ENCODE measurements around the gene FLT4.
"Not testable (repeated sequence)": the region's sequence is repeated elsewhere in the genome, so short reads cannot be mapped to it uniquely, and the experiment has no call there.

- TF ChIP-seq, protein P1, sequence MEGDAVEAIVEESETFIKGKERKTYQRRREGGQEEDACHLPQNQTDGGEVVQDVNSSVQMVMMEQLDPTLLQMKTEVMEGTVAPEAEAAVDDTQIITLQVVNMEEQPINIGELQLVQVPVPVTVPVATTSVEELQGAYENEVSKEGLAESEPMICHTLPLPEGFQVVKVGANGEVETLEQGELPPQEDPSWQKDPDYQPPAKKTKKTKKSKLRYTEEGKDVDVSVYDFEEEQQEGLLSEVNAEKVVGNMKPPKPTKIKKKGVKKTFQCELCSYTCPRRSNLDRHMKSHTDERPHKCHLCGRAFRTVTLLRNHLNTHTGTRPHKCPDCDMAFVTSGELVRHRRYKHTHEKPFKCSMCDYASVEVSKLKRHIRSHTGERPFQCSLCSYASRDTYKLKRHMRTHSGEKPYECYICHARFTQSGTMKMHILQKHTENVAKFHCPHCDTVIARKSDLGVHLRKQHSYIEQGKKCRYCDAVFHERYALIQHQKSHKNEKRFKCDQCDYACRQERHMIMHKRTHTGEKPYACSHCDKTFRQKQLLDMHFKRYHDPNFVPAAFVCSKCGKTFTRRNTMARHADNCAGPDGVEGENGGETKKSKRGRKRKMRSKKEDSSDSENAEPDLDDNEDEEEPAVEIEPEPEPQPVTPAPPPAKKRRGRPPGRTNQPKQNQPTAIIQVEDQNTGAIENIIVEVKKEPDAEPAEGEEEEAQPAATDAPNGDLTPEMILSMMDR (IDR thresholded peaks at IDR 0.05; ENCODE audit: low read length): not testable (repeated sequence)
- TF ChIP-seq EZH2 (IDR thresholded peaks at IDR 0.05; ENCODE audit: borderline replicate concordance, low read length): not testable (repeated sequence)
These were observed 28.9 kb upstream of the FLT4 start for GRCh38 chr5:180678319-180678718.
